ENCODE results near the gene CFAP119.
A peak's percentile ranks its signal among the peaks of the same experiment; 100 is the strongest.

The CFAP119 gene

GRCh38 chr16:30775392-30776188 is 13.7 kb upstream of the CFAP119 start:
- Histone ChIP-seq H2AFZ (ENCODE audit: low read depth, low read length) (no peak overlapping the region), H3K4me1 (ENCODE audit: insufficient read depth, low read length) (peaks cover 21% of the 10 kb centered on the region), H3K36me3 (ENCODE audit: insufficient read depth, low read length) (peaks cover 45% of the 10 kb centered on the region), H3K4me3 (ENCODE audit: low read length) (peak overlapping the region; percentile 82), H3K27me3 (ENCODE audit: insufficient read depth, low read length) (no peaks in the 10 kb centered on the region), H3K9me3 (ENCODE audit: low read length) (no peaks in the 10 kb centered on the region)

GRCh38 chr16:30775131-30775391 is 13.2 kb upstream of the CFAP119 start:
- Histone ChIP-seq H3K36me3 (ENCODE audit: insufficient read depth, low read length) (peaks cover 46% of the 10 kb centered on the region), H3K9me3 (ENCODE audit: low read length) (no peaks in the 10 kb centered on the region), H3K4me3 (ENCODE audit: low read length) (peak overlapping the region; percentile 82), H3K27me3 (ENCODE audit: insufficient read depth, low read length) (no peaks in the 10 kb centered on the region), H3K4me1 (ENCODE audit: insufficient read depth, low read length) (peaks cover 21% of the 10 kb centered on the region), H2AFZ (ENCODE audit: low read depth, low read length) (no peak overlapping the region)

GRCh38 chr16:30774367-30775130 is 12.7 kb upstream of the CFAP119 start:
- H3K9me3 ChIP-seq (ENCODE audit: low read length), result no peaks in the 10 kb centered on the region
- H3K36me3 ChIP-seq (ENCODE audit: insufficient read depth, low read length), result peaks cover 46% of the 10 kb centered on the region
- peak overlapping the region; percentile 82 for H3K4me3 ChIP-seq (ENCODE audit: low read length)
- no peaks in the 10 kb centered on the region for H3K27me3 ChIP-seq (ENCODE audit: insufficient read depth, low read length)
- peaks cover 21% of the 10 kb centered on the region for H3K4me1 ChIP-seq (ENCODE audit: insufficient read depth, low read length)
- no peak overlapping the region for H2AFZ ChIP-seq (ENCODE audit: low read depth, low read length)

GRCh38 chr16:30773826-30774225 is 12.0 kb upstream of the CFAP119 start:
- Histone ChIP-seq H3K9me3 (ENCODE audit: low read length) (no peaks in the 10 kb centered on the region), H2AFZ (ENCODE audit: low read depth, low read length) (no peak overlapping the region)

GRCh38 chr16:30771726-30772125 is 9.9 kb upstream of the CFAP119 start:
- H3K4me1 ChIP-seq (ENCODE audit: insufficient read depth, low read length), result peaks cover 11% of the 10 kb centered on the region
- no peak overlapping the region for H3K4me3 ChIP-seq (ENCODE audit: low read length)
- H3K27me3 ChIP-seq (ENCODE audit: insufficient read depth, low read length), result no peaks in the 10 kb centered on the region
- no peaks in the 10 kb centered on the region for H3K9me3 ChIP-seq (ENCODE audit: low read length)
- H2AFZ ChIP-seq (ENCODE audit: low read depth, low read length), result no peak overlapping the region
- H3K36me3 ChIP-seq (ENCODE audit: insufficient read depth, low read length), result peaks cover 74% of the 10 kb centered on the region

More at GRCh38 chr16:30773826-30774225, 12.0 kb upstream of the CFAP119 start:
- Histone ChIP-seq H3K27me3 (ENCODE audit: insufficient read depth, low read length) (no peaks in the 10 kb centered on the region), H3K4me3 (ENCODE audit: low read length) (no peak overlapping the region), H3K4me1 (ENCODE audit: insufficient read depth, low read length) (peaks cover 21% of the 10 kb centered on the region), H3K36me3 (ENCODE audit: insufficient read depth, low read length) (peaks cover 53% of the 10 kb centered on the region)

GRCh38 chr16:30769379-30770089 is 7.7 kb upstream of the CFAP119 start:
- Histone ChIP-seq H3K9me3 (ENCODE audit: low read length) (no peaks in the 10 kb centered on the region), H3K36me3 (ENCODE audit: insufficient read depth, low read length) (peaks cover 96% of the 10 kb centered on the region), H2AFZ (ENCODE audit: low read depth, low read length) (no peak overlapping the region), H3K4me3 (ENCODE audit: low read length) (no peak overlapping the region), H3K4me1 (ENCODE audit: insufficient read depth, low read length) (peaks cover 3% of the 10 kb centered on the region), H3K27me3 (ENCODE audit: insufficient read depth, low read length) (no peaks in the 10 kb centered on the region)

GRCh38 chr16:30768583-30769181 is 6.8 kb upstream of the CFAP119 start:
- H3K36me3 ChIP-seq (ENCODE audit: insufficient read depth, low read length), result peaks cover 98% of the 10 kb centered on the region
- H3K9me3 ChIP-seq (ENCODE audit: low read length), result no peaks in the 10 kb centered on the region

GRCh38 chr16:30767767-30768465 is 6.1 kb upstream of the CFAP119 start:
- H3K4me3 ChIP-seq (ENCODE audit: low read length), result no peak overlapping the region
- no peak overlapping the region for H2AFZ ChIP-seq (ENCODE audit: low read depth, low read length)
- H3K27me3 ChIP-seq (ENCODE audit: insufficient read depth, low read length), result no peaks in the 10 kb centered on the region
- peaks cover 97% of the 10 kb centered on the region for H3K36me3 ChIP-seq (ENCODE audit: insufficient read depth, low read length)
- no peaks in the 10 kb centered on the region for H3K9me3 ChIP-seq (ENCODE audit: low read length)
- peaks cover 7% of the 10 kb centered on the region for H3K4me1 ChIP-seq (ENCODE audit: insufficient read depth, low read length)

More at GRCh38 chr16:30768583-30769181, 6.8 kb upstream of the CFAP119 start:
- Histone ChIP-seq H3K4me3 (ENCODE audit: low read length) (no peak overlapping the region), H2AFZ (ENCODE audit: low read depth, low read length) (no peak overlapping the region), H3K27me3 (ENCODE audit: insufficient read depth, low read length) (no peaks in the 10 kb centered on the region), H3K4me1 (ENCODE audit: insufficient read depth, low read length) (no peaks in the 10 kb centered on the region)

- Histone ChIP-seq H3K4me1 (ENCODE audit: insufficient read depth, low read length) (peaks cover 12% of the 10 kb centered on the region), H3K36me3 (ENCODE audit: insufficient read depth, low read length) (peaks cover 87% of the 10 kb centered on the region)
Measured at GRCh38 chr16:30766933-30767284, 5.0 kb upstream of the CFAP119 start.

GRCh38 chr16:30766206-30766932 is 4.5 kb upstream of the CFAP119 start:
- no peaks in the 10 kb centered on the region for H3K27me3 ChIP-seq (ENCODE audit: insufficient read depth, low read length)
- peaks cover 12% of the 10 kb centered on the region for H3K4me1 ChIP-seq (ENCODE audit: insufficient read depth, low read length)
- H3K9me3 ChIP-seq (ENCODE audit: low read length), result no peaks in the 10 kb centered on the region
- H3K36me3 ChIP-seq (ENCODE audit: insufficient read depth, low read length), result peaks cover 82% of the 10 kb centered on the region
- no peak overlapping the region for H3K4me3 ChIP-seq (ENCODE audit: low read length)
- H2AFZ ChIP-seq (ENCODE audit: low read depth, low read length), result no peak overlapping the region

More at GRCh38 chr16:30766933-30767284, 5.0 kb upstream of the CFAP119 start:
- no peak overlapping the region for H2AFZ ChIP-seq (ENCODE audit: low read depth, low read length)
- no peaks in the 10 kb centered on the region for H3K27me3 ChIP-seq (ENCODE audit: insufficient read depth, low read length)
- H3K9me3 ChIP-seq (ENCODE audit: low read length), result no peaks in the 10 kb centered on the region
- H3K4me3 ChIP-seq (ENCODE audit: low read length), result no peak overlapping the region

- H3K36me3 ChIP-seq (ENCODE audit: insufficient read depth, low read length), result peaks cover 76% of the 10 kb centered on the region
Measured at GRCh38 chr16:30764816-30765465, 3.1 kb upstream of the CFAP119 start.

More at GRCh38 chr16:30764816-30765465, 3.1 kb upstream of the CFAP119 start:
- Histone ChIP-seq H3K4me1 (ENCODE audit: insufficient read depth, low read length) (peaks cover 24% of the 10 kb centered on the region), H3K27me3 (ENCODE audit: insufficient read depth, low read length) (no peaks in the 10 kb centered on the region), H3K9me3 (ENCODE audit: low read length) (no peaks in the 10 kb centered on the region), H2AFZ (ENCODE audit: low read depth, low read length) (no peak overlapping the region), H3K4me3 (ENCODE audit: low read length) (no peak overlapping the region)
